Mucosa of rectum (tissue), 2 donors: ENCODE results near the gene IRAK1.

Experiments used
- H3K27ac ChIP-seq, 2 donors: one replicate each; pipeline ENCODE4 v1.7.0; 2013; ENCODE audit warnings: inconsistent platforms in 2 of 2, low read depth in 2 of 2, low read length in 2 of 2
- H3K27me3 ChIP-seq, 2 donors: one replicate each; pipeline ENCODE4 v1.7.0; 2013; ENCODE audit warnings: low read length in 2 of 2; ENCODE audit not compliant: control insufficient read depth in 2 of 2, insufficient read depth in 2 of 2
- H3K36me3 ChIP-seq, 2 donors: one replicate each; pipeline ENCODE4 v1.7.0; 2013; ENCODE audit warnings: low read length in 2 of 2; ENCODE audit not compliant: control insufficient read depth in 2 of 2, insufficient read depth in 2 of 2
- H3K4me1 ChIP-seq, 2 donors: one replicate each; pipeline ENCODE4 v1.7.0; 2013; ENCODE audit warnings: low read length in 2 of 2, mild to moderate bottlenecking in 1 of 2; ENCODE audit not compliant: control insufficient read depth in 2 of 2, insufficient read depth in 2 of 2
- H3K4me3 ChIP-seq, 2 donors: one replicate each; pipeline ENCODE4 v1.7.0; 2013; ENCODE audit warnings: low read length in 2 of 2
- H3K9ac ChIP-seq, 2 donors: one replicate each; pipeline ENCODE4 v1.7.0; 2013; ENCODE audit warnings: low read length in 2 of 2, low read depth in 1 of 2, mild to moderate bottlenecking in 1 of 2
- H3K9me3 ChIP-seq, 2 donors: one replicate each; pipeline ENCODE4 v1.7.0; 2013; ENCODE audit warnings: low read length in 2 of 2; ENCODE audit not compliant: control insufficient read depth in 2 of 2
- donor health status: healthy.
- donor health status: Normal muscosa, but diverticular disease.

Gene IRAK1

GRCh38 chrX:154019633-154020528 lies at the start of gene IRAK1:
TSS of gene IRAK1 (minus strand) at chrX:154019902. CDS start at chrX:154019812, 90 bp downstream.
- H3K36me3 ChIP-seq, result peaks cover 5 to 9% of the 10 kb centered on the region in 2 donors
- H3K4me1 ChIP-seq, result peaks cover 4 to 12% of the 10 kb centered on the region in 2 donors
- peaks cover 0 to 6% of the 10 kb centered on the region in 2 donors for H3K27me3 ChIP-seq
- H3K27ac ChIP-seq, result peak within 1 kb of the TSS; percentile 81 to 87
- H3K9ac ChIP-seq, result peak within 1 kb of the TSS; percentile 60 to 73
- no peaks in the 10 kb centered on the region for H3K9me3 ChIP-seq
- H3K4me3 ChIP-seq, result peak within 1 kb of the TSS; percentile 63 to 74

DNA sequence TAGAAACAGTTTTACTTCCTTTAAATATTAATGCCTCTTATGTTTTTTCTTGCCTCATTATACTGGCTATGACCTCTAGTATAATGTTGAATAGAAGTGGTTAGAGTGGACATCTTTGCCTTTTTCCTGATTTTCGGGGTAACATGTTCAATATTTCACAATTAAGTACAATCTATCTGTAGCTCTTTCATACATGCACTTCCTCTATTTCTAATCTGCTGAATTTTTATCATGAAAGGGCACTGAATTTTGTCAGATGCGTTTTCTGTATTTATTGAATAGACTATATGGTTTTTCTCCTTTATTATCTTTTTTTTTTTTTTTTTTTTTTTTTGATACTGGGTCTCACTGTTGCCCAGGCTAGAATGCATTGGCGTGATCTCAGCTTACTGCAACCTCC lies 48.9 kb upstream of the IRAK1 start:
- no peaks in the 10 kb centered on the region for H3K9me3 ChIP-seq
- no peak overlapping the region for H3K9ac ChIP-seq
- H3K27ac ChIP-seq, result no peak overlapping the region
- H3K4me3 ChIP-seq, result no peak overlapping the region
- no peaks in the 10 kb centered on the region for H3K4me1 ChIP-seq
- H3K36me3 ChIP-seq, result no peaks in the 10 kb centered on the region
- no peaks in the 10 kb centered on the region for H3K27me3 ChIP-seq

- Histone ChIP-seq H3K36me3 (no peaks in the 10 kb centered on the region), H3K27ac (no peak overlapping the region), H3K4me3 (no peak overlapping the region), H3K9me3 (no peaks in the 10 kb centered on the region), H3K4me1 (peaks cover 0 to 5% of the 10 kb centered on the region in 2 donors), H3K27me3 (peaks cover 0 to 3% of the 10 kb centered on the region in 2 donors), H3K9ac (no peak overlapping the region)
Observed at GRCh38 chrX:154064637-154065435, 45.1 kb upstream of the IRAK1 start.

DNA sequence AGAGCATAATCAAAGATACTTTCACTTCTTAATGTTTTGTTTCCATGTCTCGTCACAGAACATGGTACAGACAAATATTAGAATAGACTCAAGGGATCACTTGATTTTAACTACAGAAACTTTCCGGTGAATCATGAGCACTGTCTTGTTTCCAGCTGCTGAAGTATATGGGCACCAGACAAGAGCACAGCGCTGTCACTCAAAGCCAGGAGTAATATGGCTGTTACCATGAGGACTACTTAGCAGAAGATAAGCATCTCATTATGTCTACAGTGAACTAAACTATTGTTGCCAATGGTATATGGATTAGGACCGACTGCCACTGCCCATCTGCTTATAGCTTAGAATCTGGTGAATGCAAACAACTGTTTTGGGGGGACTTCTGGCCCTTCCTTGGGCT lies 43.5 kb upstream of the IRAK1 start:
- Histone ChIP-seq H3K27ac (no peak overlapping the region), H3K9me3 (no peaks in the 10 kb centered on the region), H3K4me3 (no peak overlapping the region), H3K4me1 (peaks cover 0 to 5% of the 10 kb centered on the region in 2 donors), H3K27me3 (peaks cover 0 to 3% of the 10 kb centered on the region in 2 donors), H3K9ac (no peak overlapping the region), H3K36me3 (no peaks in the 10 kb centered on the region)

- H3K9ac ChIP-seq, result no peak overlapping the region
- no peak overlapping the region for H3K27ac ChIP-seq
- H3K4me1 ChIP-seq, result peaks cover under 1 to 5% of the 10 kb centered on the region in 2 donors
- peaks cover 0 to 3% of the 10 kb centered on the region in 2 donors for H3K27me3 ChIP-seq
- H3K9me3 ChIP-seq, result no peaks in the 10 kb centered on the region
- peaks cover 0 to 6% of the 10 kb centered on the region in 2 donors for H3K36me3 ChIP-seq
- H3K4me3 ChIP-seq, result no peak overlapping the region
Observed at GRCh38 chrX:154061801-154062200, 42.1 kb upstream of the IRAK1 start.

DNA sequence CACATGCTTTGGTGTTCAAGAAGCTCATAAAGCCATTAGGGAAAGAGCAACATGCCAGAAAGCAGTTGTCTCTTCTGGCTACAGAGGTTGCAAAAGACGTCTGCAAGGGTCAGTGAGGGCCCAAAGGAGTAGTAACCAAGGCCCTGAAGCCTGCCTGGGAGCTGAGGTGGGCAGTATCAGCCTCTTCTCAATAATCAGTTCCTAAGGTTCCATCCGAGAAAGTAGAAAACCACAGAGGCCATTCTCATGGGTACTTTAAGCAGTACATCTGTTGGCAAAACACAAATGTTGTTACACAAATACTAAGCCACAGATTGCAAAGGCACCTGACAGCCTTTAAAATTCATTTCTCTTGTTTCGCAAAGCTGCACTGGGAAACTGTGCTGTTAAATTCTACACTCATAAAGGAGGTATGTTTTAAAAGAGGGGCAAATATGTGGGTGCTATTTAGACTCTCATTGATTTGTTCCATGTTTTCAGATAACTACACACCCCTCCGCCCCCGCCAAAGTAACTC lies 40.1 kb upstream of the IRAK1 start:
- peaks cover 0 to 3% of the 10 kb centered on the region in 2 donors for H3K27me3 ChIP-seq
- no peaks in the 10 kb centered on the region for H3K9me3 ChIP-seq
- H3K27ac ChIP-seq, result no peak overlapping the region
- peaks cover 3 to 5% of the 10 kb centered on the region in 2 donors for H3K4me1 ChIP-seq
- H3K36me3 ChIP-seq, result peaks cover 0 to 6% of the 10 kb centered on the region in 2 donors
- H3K4me3 ChIP-seq, result no peak overlapping the region
- no peak overlapping the region for H3K9ac ChIP-seq

GRCh38 chrX:154059231-154059630 lies 39.5 kb upstream of the IRAK1 start:
- peaks cover 0 to 6% of the 10 kb centered on the region in 2 donors for H3K36me3 ChIP-seq
- H3K27me3 ChIP-seq, result peaks cover 0 to 3% of the 10 kb centered on the region in 2 donors
- H3K9me3 ChIP-seq, result no peaks in the 10 kb centered on the region
- peaks cover 3 to 5% of the 10 kb centered on the region in 2 donors for H3K4me1 ChIP-seq
- no peak overlapping the region for H3K9ac ChIP-seq
- no peak overlapping the region for H3K27ac ChIP-seq
- no peak overlapping the region for H3K4me3 ChIP-seq

- Histone ChIP-seq H3K9me3 (no peaks in the 10 kb centered on the region), H3K4me3 (no peak overlapping the region), H3K27ac (no peak overlapping the region), H3K4me1 (peaks cover 3 to 5% of the 10 kb centered on the region in 2 donors), H3K27me3 (peaks cover 0 to 2% of the 10 kb centered on the region in 2 donors), H3K9ac (no peak overlapping the region), H3K36me3 (peaks cover 0 to 6% of the 10 kb centered on the region in 2 donors)
Observed at GRCh38 chrX:154058214-154058997, 38.7 kb upstream of the IRAK1 start.

DNA sequence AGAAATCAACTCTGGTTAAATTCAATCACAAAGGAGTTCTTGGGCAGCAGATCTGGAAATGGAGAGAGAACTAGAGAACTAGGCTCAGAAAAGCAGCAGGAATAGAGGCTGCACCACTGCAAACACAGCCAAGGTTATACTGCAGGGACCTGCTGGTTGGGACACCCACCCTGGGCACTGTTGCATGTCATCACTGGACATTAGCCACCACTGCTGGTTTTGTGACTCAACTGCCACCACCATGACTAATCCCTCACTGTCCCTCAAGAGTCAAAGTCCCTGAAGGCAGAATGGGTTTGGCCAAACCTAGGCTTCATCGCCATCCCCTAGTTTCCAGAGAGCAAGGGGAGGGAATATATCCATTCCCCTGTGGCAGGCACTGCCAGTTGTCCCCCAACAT lies 38.1 kb upstream of the IRAK1 start:
- Histone ChIP-seq H3K27me3 (no peaks in the 10 kb centered on the region), H3K9ac (no peak overlapping the region), H3K27ac (no peak overlapping the region), H3K4me3 (no peak overlapping the region), H3K4me1 (peaks cover 3 to 5% of the 10 kb centered on the region in 2 donors), H3K36me3 (peaks cover 0 to 6% of the 10 kb centered on the region in 2 donors), H3K9me3 (no peaks in the 10 kb centered on the region)
